ENCODE measurements around the gene INAVA.

DNA sequence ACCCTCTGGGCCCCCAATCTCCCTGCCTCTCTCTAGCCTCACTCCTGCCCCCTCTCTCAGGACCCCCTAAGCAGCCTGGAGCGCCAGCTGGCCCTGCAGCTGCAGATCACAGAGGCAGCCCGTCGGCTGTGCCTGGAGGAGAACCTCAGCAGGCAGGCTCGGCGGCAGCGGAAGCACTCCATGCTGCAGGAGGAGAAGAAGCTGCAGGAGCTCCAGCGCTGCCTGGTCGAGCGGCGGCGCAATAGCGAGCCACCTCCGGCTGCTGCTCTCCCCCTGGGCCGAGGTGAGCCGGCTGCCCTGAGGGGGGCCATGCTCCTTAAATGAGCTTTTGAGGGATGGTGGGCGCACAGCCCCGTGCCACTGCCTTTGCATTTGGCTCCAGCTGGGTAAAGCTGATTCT, 6.2 kb downstream of the INAVA start:
- TF ChIP-seq, protein P1, sequence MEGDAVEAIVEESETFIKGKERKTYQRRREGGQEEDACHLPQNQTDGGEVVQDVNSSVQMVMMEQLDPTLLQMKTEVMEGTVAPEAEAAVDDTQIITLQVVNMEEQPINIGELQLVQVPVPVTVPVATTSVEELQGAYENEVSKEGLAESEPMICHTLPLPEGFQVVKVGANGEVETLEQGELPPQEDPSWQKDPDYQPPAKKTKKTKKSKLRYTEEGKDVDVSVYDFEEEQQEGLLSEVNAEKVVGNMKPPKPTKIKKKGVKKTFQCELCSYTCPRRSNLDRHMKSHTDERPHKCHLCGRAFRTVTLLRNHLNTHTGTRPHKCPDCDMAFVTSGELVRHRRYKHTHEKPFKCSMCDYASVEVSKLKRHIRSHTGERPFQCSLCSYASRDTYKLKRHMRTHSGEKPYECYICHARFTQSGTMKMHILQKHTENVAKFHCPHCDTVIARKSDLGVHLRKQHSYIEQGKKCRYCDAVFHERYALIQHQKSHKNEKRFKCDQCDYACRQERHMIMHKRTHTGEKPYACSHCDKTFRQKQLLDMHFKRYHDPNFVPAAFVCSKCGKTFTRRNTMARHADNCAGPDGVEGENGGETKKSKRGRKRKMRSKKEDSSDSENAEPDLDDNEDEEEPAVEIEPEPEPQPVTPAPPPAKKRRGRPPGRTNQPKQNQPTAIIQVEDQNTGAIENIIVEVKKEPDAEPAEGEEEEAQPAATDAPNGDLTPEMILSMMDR (IDR thresholded peaks at IDR 0.05; ENCODE audit: borderline replicate concordance, extremely low read depth, low read length, poor library complexity, severe bottlenecking) = no peak
- TF ChIP-seq EZH2 (IDR thresholded peaks at IDR 0.05; ENCODE audit: borderline replicate concordance, low read depth, low read length, severe bottlenecking) = no peak

Data from DND-41 (cell line).